PC-3 (cell line): ENCODE data around the gene GTF3C5. TPM values are rescaled to one million over a fixed set of nuclear protein-coding genes. Genes with fewer than 3 reads are reported as not detected.

Experiments used
- ATAC-seq: fragments of 200-7000 bp; cut with Tn5 transposase; 2 replicates; pipeline ENCODE4 v1.9.1; 2020; ENCODE audit warnings: mild to moderate bottlenecking, moderate library complexity
- BruUV-seq: library from RNA; stranded (reverse); fragments of 400-500 nt; replicated peaks from 2 replicates; lab custom pipeline; 2021; lab: Mats Ljungman, UMichigan
- CTCF ChIA-PET: fragments of 300-600 bp; sonication (Branson Sonifier 250); formaldehyde crosslinking; loops from one replicate; lab custom pipeline; 2022; ENCODE audit warnings: antibody characterized with exemption; lab: Charles Lee
- POLR2A ChIA-PET: fragments of 300-600 bp; sonication (Branson Sonifier 250); formaldehyde crosslinking; loops from one replicate; lab custom pipeline; 2022; ENCODE audit warnings: antibody characterized with exemption; ENCODE audit not compliant: unreplicated experiment; lab: Charles Lee
- DNase-seq: peaks from one replicate; pipeline ENCODE4 v3.0.0-alpha.2; 2015
- H2AFZ ChIP-seq: fragments of 300-600 bp; sonication (generic); 2 replicates; pipeline ENCODE4 v1.6.0; 2016; ENCODE audit warnings: antibody characterized with exemption, low read length
- H3F3A ChIP-seq: fragments of 300-600 bp; sonication (generic); one replicate; pipeline ENCODE4 v1.6.0; 2017; ENCODE audit warnings: antibody characterized with exemption, low read length, control low read depth, mild to moderate bottlenecking; ENCODE audit not compliant: unreplicated experiment
- H3K27ac ChIP-seq: fragments of 300-600 bp; sonication (generic); 2 replicates; pipeline ENCODE4 v1.5.1; 2016; ENCODE audit warnings: mild to moderate bottlenecking, low read length
- H3K27me3 ChIP-seq: fragments of 300-600 bp; sonication (generic); 2 replicates; pipeline ENCODE4 v1.6.1; 2016; ENCODE audit warnings: low read length, mixed read lengths
- H3K36me3 ChIP-seq: fragments of 300-600 bp; sonication (generic); 2 replicates; pipeline ENCODE4 v1.6.1; 2016; ENCODE audit warnings: low read depth, mixed run types, low read length, mixed read lengths
- H3K4me1 ChIP-seq: fragments of 300-600 bp; sonication (generic); 2 replicates; pipeline ENCODE4 v1.5.1; 2016; ENCODE audit warnings: low read length; ENCODE audit not compliant: insufficient read depth
- H3K4me2 ChIP-seq: fragments of 300-600 bp; sonication (generic); 2 replicates; pipeline ENCODE4 v1.6.0; 2016; ENCODE audit warnings: low read length
- H3K4me3 ChIP-seq: fragments of 300-600 bp; sonication (generic); 2 replicates; pipeline ENCODE4 v1.5.1; 2016; ENCODE audit warnings: mild to moderate bottlenecking, low read length, mixed read lengths
- H3K79me2 ChIP-seq: fragments of 300-600 bp; sonication (generic); 2 replicates; pipeline ENCODE4 v1.6.1; 2017; ENCODE audit warnings: low read length, mixed read lengths
- H3K9ac ChIP-seq: fragments of 300-600 bp; sonication (generic); 2 replicates; pipeline ENCODE4 v1.6.0; 2016; ENCODE audit warnings: mild to moderate bottlenecking, low read length
- H3K9me2 ChIP-seq: fragments of 300-600 bp; sonication (generic); replicated peaks from 2 replicates; pipeline ENCODE4 v1.6.1; 2016; ENCODE audit warnings: mixed run types, low read length, mixed read lengths
- H3K9me3 ChIP-seq: fragments of 300-600 bp; sonication (generic); 2 replicates; pipeline ENCODE4 v1.6.1; 2016; ENCODE audit warnings: low read length, mixed read lengths
- H4K20me1 ChIP-seq: fragments of 300-600 bp; sonication (generic); 2 replicates; pipeline ENCODE4 v1.6.1; 2016; ENCODE audit warnings: low read length, mixed read lengths
- EZH2 ChIP-seq: fragments of 300-600 bp; sonication (generic); IDR thresholded peaks from one replicate; pipeline ENCODE4 v1.6.1; 2017; ENCODE audit warnings: antibody characterized with exemption, mild to moderate bottlenecking, low read length; ENCODE audit not compliant: unreplicated experiment
- EZH2phosphoT487 ChIP-seq: fragments of 300-600 bp; sonication (generic); IDR thresholded peaks from 2 replicates; pipeline ENCODE4 v1.6.1; 2018; ENCODE audit warnings: mild to moderate bottlenecking, antibody characterized with exemption, low read length, borderline replicate concordance
- intact Hi-C: fragments of 100-400 bp; cut with micrococcal nuclease; formaldehyde crosslinking; loops from 2 replicates; pipeline ENCODE4 v1.9.0; 2023
- total RNA-seq: library from RNA; depleted of rRNA; stranded (reverse); fragments of >200 nt; gene quantifications from 2 replicates; pipeline ENCODE4 v1.2.3, GENCODE V29; 2014
- TF ChIP-seq, protein P1 (sequence below): fragments of 300-600 bp; sonication (generic); conservative IDR thresholded peaks from 2 replicates; pipeline ENCODE4 v1.5.1; 2017; ENCODE audit warnings: antibody characterized with exemption, low read depth, mild to moderate bottlenecking, low read length

GTF3C5 gene
- total RNA-seq, 1 experiment from 2014 or later = 78.5 TPM

DNA sequence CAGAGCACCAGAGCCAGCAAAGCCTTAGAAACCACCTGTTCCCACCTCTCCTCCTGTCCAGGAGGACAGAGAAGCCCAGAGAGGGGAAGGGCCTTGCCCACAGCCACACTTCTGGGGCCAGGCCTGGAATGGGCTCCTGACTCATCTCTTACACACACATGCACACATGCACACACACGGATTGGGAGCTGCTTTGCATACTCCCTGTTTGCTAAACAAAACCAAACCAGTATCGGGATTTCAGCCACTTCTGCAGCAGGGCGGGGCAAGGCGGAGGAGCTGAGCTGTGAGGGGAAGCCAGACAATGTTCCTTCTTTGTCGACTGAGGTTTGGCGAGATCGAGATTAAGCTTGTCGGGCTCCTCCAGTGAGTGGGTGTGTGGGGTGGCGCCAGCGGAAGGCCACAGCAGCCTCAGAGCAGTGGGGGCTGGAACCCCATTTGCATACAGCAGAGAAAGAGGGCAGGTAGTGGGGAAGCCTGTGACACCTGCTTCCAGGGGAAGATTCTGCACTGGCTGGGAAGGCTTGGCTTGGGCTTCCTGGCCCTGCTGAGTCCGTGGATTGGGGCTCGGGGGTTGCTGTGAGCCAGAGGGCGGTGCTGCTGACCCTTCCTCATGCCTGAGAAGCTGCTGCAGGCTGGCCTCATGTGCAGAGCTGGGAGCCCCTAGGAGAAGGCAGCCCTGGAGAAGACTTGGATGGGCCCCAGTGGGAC lies 36.2 kb upstream of the GTF3C5 start:
- no peaks in the 10 kb centered on the region for H3K36me3 ChIP-seq
- H2AFZ ChIP-seq = peak overlapping the region; percentile 54; the same call in 1 of the 2 replicates
- CTCF ChIA-PET = interaction anchor here (0.6 kb wide), 1 partner anchor 18 kb away, joined by 3 read pairs; no protein-coding TSS in a partner anchor
- H3K79me2 ChIP-seq = no peaks in the 10 kb centered on the region
- ATAC-seq (peak; percentile 95), DNase-seq (peak; percentile 70)
- no peaks in the 10 kb centered on the region for H3K9me3 ChIP-seq
- H4K20me1 ChIP-seq = no peaks in the 10 kb centered on the region
- no TSS peak for BruUV-seq
- no peak overlapping the region for H3K27ac ChIP-seq
- H3K27me3 ChIP-seq = no peaks in the 10 kb centered on the region
- no peak overlapping the region for H3K9ac ChIP-seq
- intact Hi-C loops = no loop called here
- no peak for TF ChIP-seq EZH2phosphoT487
- TF ChIP-seq, protein P1, sequence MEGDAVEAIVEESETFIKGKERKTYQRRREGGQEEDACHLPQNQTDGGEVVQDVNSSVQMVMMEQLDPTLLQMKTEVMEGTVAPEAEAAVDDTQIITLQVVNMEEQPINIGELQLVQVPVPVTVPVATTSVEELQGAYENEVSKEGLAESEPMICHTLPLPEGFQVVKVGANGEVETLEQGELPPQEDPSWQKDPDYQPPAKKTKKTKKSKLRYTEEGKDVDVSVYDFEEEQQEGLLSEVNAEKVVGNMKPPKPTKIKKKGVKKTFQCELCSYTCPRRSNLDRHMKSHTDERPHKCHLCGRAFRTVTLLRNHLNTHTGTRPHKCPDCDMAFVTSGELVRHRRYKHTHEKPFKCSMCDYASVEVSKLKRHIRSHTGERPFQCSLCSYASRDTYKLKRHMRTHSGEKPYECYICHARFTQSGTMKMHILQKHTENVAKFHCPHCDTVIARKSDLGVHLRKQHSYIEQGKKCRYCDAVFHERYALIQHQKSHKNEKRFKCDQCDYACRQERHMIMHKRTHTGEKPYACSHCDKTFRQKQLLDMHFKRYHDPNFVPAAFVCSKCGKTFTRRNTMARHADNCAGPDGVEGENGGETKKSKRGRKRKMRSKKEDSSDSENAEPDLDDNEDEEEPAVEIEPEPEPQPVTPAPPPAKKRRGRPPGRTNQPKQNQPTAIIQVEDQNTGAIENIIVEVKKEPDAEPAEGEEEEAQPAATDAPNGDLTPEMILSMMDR = no peak
- no peak for TF ChIP-seq EZH2
- H3K4me1 ChIP-seq = peaks cover 10% of the 10 kb centered on the region
- peak overlapping the region; percentile 80 for H3K4me2 ChIP-seq
- POLR2A ChIA-PET = no interaction called here
- H3K4me3 ChIP-seq = peak overlapping the region; percentile 46; the same call in 1 of the 2 replicates
- H3K9me2 ChIP-seq = no peaks in the 10 kb centered on the region
- no peaks in the 10 kb centered on the region for H3F3A ChIP-seq

DNA sequence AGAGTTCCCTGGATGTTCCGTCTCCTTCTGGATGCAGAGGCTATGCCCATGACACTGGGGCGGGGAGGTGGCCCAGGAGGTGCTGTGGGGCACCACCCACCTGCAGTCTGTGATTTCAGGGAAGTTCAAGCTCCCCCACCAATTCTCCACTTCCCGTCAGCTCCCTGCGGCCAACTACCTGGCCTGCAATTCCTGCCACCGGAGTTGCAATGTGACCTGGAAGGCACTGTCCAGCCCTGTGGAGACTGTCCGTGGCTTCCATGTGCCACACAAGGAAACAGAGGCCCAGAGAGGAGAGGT lies 35.7 kb upstream of the GTF3C5 start:
- no peak overlapping the region for H2AFZ ChIP-seq
- H3K9me3 ChIP-seq = no peaks in the 10 kb centered on the region
- H4K20me1 ChIP-seq = no peaks in the 10 kb centered on the region
- DNase-seq (no peak), ATAC-seq (no peak)
- CTCF ChIA-PET = no interaction called here
- no TSS peak for BruUV-seq
- peaks cover 10% of the 10 kb centered on the region for H3K4me1 ChIP-seq
- H3K4me2 ChIP-seq = peak overlapping the region; percentile 80; the same call in 1 of the 2 replicates
- no peaks in the 10 kb centered on the region for H3K36me3 ChIP-seq
- intact Hi-C loops = no loop called here
- POLR2A ChIA-PET = no interaction called here
- no peak overlapping the region for H3K27ac ChIP-seq
- no peak overlapping the region for H3K4me3 ChIP-seq
- no peaks in the 10 kb centered on the region for H3K79me2 ChIP-seq
- H3K9ac ChIP-seq = no peak overlapping the region
- H3F3A ChIP-seq = no peaks in the 10 kb centered on the region
- no peaks in the 10 kb centered on the region for H3K27me3 ChIP-seq
- TF ChIP-seq, protein P1 = no peak
- TF ChIP-seq EZH2 = no peak
- no peak for TF ChIP-seq EZH2phosphoT487
- no peaks in the 10 kb centered on the region for H3K9me2 ChIP-seq

DNA sequence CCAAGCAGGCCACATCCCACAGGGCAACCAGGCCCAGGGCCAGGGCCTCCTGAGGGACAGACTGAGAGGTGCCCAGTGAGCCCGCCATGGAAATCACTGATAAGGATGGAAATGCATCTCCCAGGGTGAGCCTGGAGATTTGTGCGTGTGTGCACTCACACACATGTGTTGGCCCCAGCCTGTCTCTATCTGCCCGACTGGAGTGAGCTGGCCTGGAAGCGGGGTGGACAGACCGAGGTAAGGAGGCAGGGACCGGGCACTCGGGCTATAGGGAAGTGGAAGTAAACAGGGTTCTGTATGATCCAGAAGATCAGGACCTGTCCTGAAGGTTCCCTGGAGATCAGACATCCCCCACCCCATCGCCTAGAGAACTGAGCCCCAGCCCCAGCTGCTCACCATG lies 34.9 kb upstream of the GTF3C5 start:
- no peak overlapping the region for H3K4me3 ChIP-seq
- TF ChIP-seq EZH2phosphoT487 = no peak
- TF ChIP-seq EZH2 = no peak
- TF ChIP-seq, protein P1 = no peak
- ChIA-PET CTCF (no interaction called here), POLR2A (no interaction called here)
- peaks cover 10% of the 10 kb centered on the region for H3K4me1 ChIP-seq
- intact Hi-C loops = no loop called here
- H3K27me3 ChIP-seq = no peaks in the 10 kb centered on the region
- H3K9ac ChIP-seq = no peak overlapping the region
- H3F3A ChIP-seq = no peaks in the 10 kb centered on the region
- H3K9me3 ChIP-seq = no peaks in the 10 kb centered on the region
- no peak overlapping the region for H3K4me2 ChIP-seq
- H3K9me2 ChIP-seq = no peaks in the 10 kb centered on the region
- ATAC-seq (no peak), DNase-seq (no peak)
- no peak overlapping the region for H3K27ac ChIP-seq
- H3K79me2 ChIP-seq = no peaks in the 10 kb centered on the region
- no peaks in the 10 kb centered on the region for H3K36me3 ChIP-seq
- no peak overlapping the region for H2AFZ ChIP-seq
- BruUV-seq = no TSS peak
- H4K20me1 ChIP-seq = no peaks in the 10 kb centered on the region
